LNCaP clone FGC (cell line): ENCODE measurements around the gene PAK5.

Source experiments
- DNase-seq: peaks from one replicate; pipeline ENCODE4 v3.0.0-alpha.2; 2011; ENCODE audit warnings: low read depth
- H3K4me3 ChIP-seq: 2 replicates; pipeline ENCODE4 v1.5.1; 2011; ENCODE audit warnings: mild to moderate bottlenecking, low read depth, low read length, control low read depth
- TF ChIP-seq, protein P1 (sequence below): IDR thresholded peaks from 2 replicates; pipeline ENCODE4 v1.5.1; 2012; ENCODE audit warnings: mild to moderate bottlenecking; ENCODE audit not compliant: control insufficient read depth, insufficient read depth; ENCODE audit errors: extremely low read depth

Gene PAK5

DNA sequence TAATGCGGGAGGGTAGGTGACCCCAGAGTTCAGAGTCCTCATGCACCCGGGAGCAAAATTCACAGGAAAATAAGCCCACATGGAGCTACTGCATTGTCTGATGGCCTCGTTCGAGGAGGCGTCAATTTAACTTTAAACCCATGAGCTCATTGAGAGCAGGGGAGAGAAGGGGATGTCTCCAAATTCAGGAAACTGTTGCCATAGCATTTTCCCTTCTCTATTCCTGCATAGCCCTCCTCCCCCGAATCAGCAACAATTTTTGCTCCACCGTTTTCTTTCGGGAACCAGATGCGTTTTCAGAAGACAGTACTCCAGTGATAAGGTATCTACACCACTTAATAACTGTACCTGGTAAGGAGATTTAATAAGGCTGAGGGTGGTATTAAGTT is 324.8 kb downstream of the PAK5 start:
- DNase-seq, result no peak
- H3K4me3 ChIP-seq, result no peak overlapping the region
- TF ChIP-seq, protein P1, sequence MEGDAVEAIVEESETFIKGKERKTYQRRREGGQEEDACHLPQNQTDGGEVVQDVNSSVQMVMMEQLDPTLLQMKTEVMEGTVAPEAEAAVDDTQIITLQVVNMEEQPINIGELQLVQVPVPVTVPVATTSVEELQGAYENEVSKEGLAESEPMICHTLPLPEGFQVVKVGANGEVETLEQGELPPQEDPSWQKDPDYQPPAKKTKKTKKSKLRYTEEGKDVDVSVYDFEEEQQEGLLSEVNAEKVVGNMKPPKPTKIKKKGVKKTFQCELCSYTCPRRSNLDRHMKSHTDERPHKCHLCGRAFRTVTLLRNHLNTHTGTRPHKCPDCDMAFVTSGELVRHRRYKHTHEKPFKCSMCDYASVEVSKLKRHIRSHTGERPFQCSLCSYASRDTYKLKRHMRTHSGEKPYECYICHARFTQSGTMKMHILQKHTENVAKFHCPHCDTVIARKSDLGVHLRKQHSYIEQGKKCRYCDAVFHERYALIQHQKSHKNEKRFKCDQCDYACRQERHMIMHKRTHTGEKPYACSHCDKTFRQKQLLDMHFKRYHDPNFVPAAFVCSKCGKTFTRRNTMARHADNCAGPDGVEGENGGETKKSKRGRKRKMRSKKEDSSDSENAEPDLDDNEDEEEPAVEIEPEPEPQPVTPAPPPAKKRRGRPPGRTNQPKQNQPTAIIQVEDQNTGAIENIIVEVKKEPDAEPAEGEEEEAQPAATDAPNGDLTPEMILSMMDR, result no peak

DNA sequence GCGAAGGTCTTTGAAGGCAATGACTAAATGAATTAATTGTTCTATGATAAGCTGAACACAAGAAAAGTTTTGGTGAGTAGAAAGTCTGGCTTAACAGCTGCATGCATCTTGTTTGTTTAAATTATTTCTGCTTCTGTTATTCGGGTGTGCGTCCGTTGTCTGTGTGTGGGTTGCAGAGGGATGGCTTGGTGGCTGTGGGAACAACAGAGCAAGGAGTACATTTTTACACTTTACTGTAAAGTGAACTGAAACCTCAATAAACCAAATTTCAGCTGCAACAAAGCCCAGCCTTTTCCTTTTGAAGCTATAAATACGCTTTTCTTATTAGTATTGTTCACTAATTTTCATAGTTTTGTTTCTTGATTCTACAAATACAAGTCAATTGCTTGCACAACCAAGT is 328.0 kb downstream of the PAK5 start:
- no peak overlapping the region for H3K4me3 ChIP-seq
- TF ChIP-seq, protein P1, result no peak
- DNase-seq, result no peak

DNA sequence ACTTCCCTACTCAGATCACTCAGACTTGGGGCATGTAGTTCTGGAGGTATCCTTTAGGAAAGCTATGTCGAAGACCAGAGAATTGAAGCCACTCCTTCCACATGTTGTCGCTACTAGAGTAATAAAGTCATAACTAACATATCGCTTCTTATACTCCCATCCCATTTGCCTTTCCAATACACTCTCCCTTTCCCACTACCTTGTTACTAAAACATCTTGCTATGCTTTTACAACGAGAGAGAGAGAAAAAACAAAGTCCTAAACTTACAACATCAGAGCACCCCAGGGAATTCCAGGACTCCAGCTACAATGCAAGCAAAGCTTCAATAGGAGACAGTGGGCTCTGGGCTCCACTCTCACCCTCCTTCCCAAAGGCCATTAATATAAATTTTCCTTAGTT is 329.6 kb downstream of the PAK5 start:
- TF ChIP-seq, protein P1, result no peak
- no peak for DNase-seq
- H3K4me3 ChIP-seq, result no peak overlapping the region

DNA sequence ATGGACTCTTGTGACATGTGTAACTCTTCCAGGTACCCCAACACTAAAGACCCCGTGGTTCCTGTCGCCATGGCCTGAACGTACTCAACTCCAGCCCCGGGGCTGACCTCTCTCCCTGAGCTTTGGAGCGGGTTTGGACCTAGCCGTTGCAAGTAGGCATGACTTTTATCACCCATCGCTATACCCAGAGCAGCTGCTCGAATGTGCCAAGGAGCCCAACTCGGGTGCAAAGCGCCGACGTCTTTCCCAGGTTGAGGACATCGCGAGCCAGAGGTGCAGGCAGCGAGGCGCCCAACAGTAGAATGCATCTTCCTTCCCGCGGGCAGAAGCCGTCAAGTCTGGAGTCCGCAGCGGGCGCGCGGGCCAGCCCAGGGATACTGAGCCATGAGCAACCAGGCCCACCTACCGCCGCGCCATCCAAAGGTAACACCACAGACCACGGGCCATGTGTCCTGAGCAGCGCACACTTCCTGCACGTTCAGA is 330.1 kb downstream of the PAK5 start:
- DNase-seq, result no peak
- no peak overlapping the region for H3K4me3 ChIP-seq
- TF ChIP-seq, protein P1, result no peak

DNA sequence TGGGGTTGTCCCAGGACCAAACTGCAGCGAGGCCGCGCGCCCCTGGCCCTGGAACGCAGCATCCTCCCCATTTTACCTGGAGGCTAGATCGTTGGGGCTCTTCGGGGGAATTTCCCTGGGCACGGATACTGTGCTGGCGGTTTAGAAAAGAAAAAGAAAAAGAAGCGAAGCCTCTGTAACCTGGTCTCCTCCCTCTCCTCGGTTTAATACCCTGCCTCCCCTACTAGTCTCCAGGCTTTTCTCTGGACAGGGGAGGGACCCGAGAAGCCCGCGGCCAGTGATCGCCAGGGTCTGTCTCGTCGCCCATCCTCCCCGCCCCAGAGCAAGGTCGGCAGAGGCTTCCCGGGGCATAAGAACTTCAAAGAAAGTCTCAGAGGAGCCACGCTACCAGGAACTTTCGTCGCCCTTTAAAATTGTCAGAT is 330.6 kb downstream of the PAK5 start:
- TF ChIP-seq, protein P1, result no peak
- H3K4me3 ChIP-seq, result no peak overlapping the region
- DNase-seq, result no peak

DNA sequence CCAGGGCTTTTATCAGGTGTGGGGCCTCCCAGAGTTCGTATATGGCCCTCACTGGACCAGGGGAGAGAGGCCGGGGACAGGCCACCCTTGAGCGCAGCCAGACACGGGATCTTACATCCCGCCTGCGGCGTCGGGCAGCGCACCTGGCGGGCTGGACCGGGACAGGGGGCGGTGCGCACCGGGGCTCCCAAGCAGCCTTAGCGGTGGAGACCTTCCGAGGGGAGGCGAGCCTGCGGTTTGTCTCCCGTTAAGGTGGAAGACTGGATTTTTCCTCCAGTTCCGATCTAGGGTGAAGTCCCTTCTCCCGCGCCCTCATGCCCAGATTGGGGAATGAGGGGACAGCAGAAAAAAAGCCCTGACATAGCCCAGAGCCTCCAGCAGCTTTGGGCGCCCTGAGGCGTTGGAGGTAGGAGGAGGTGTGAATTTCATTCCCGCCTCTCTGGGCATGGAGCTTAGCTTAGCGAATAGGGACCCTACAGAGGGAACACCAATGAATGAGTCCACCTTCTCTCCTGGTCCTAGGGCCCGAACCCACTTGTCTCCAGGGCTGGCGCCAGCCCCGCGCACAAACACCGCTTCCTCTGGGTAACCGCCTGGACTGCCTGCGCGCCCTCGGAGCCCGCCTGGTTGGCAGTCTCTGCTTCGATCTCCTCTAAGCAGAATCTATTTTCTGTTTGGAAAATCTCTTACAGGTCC is 331.2 kb downstream of the PAK5 start:
- TF ChIP-seq, protein P1, result no peak
- H3K4me3 ChIP-seq, result no peak overlapping the region
- no peak for DNase-seq

DNA sequence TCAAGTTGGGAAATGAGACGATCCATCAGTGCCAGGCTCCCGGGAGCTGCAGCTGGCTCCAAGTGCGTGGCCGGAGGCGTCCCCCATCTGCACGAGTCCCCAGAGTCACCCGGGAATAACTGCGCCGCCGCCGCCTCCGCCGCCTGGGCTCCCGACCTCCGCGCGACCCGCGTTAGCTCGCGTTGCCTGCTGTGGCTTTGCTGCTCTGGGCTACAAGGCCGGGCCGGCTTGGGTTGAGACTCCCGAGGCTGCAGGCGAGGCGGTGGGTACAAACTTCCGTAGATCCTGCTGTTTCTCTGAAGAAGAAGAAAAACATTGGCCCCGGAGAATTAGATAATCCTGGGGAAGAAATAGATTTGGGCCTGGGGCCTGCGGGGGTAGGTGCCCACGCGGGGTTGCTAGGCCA is 331.9 kb downstream of the PAK5 start:
- DNase-seq, result no peak
- H3K4me3 ChIP-seq, result no peak overlapping the region

More for the DNA sequence above, 331.9 kb downstream of the PAK5 start:
- TF ChIP-seq, protein P1, result no peak
